HepG2 (cell line): ENCODE results near the gene TRMT112. TPM values are rescaled to one million over a fixed set of nuclear protein-coding genes. Genes with fewer than 3 reads are reported as not detected.

ENCODE experiments used
- EEA1 ChIP-seq: sonication (generic); formaldehyde crosslinking; IDR thresholded peaks from 2 replicates; pipeline ENCODE4 v1.5.1; 2020; ENCODE audit warnings: mild to moderate bottlenecking, missing genetic modification reagents, borderline replicate concordance
- ELF4 ChIP-seq: sonication (generic); formaldehyde crosslinking; IDR thresholded peaks from 2 replicates; pipeline ENCODE4 v1.5.0; 2020; ENCODE audit warnings: missing genetic modification reagents, mild to moderate bottlenecking, moderate library complexity, borderline replicate concordance
- ETS1 ChIP-seq: sonication (generic); formaldehyde crosslinking; IDR thresholded peaks from 2 replicates; pipeline ENCODE4 v1.4.0; 2020; ENCODE audit warnings: missing genetic modification reagents
- HNF1A ChIP-seq, 2 experiments: sonication (generic) in 1 of 2; formaldehyde crosslinking in 1 of 2; IDR thresholded peaks; 2 replicates each; pipeline versions ENCODE4 v1.4.0 to v1.6.1; 2016 to 2020; ENCODE audit warnings: borderline replicate concordance in 1 of 2, low read depth in 1 of 2, mild to moderate bottlenecking in 1 of 2, missing genetic modification reagents in 1 of 2
- MTF1 ChIP-seq: sonication (generic); formaldehyde crosslinking; IDR thresholded peaks from 2 replicates; pipeline ENCODE4 v1.5.0; 2020; ENCODE audit warnings: missing genetic modification reagents
- NFKB2 ChIP-seq: sonication (generic); formaldehyde crosslinking; IDR thresholded peaks from 2 replicates; pipeline ENCODE4 v1.4.0; 2020; ENCODE audit warnings: missing genetic modification reagents, borderline replicate concordance
- NR2C2 ChIP-seq: sonication (generic); formaldehyde crosslinking; IDR thresholded peaks from 2 replicates; pipeline ENCODE4 v1.4.0; 2020; ENCODE audit warnings: missing genetic modification reagents, mild to moderate bottlenecking, moderate library complexity, borderline replicate concordance
- POLR2AphosphoS2 ChIP-seq: IDR thresholded peaks from 2 replicates; pipeline ENCODE4 v1.6.1; 2011; ENCODE audit warnings: low read depth, low read length, improper control_type of control experiment
- SALL2 ChIP-seq: sonication (generic); formaldehyde crosslinking; IDR thresholded peaks from 2 replicates; pipeline ENCODE4 v1.8.1; 2023; ENCODE audit warnings: mild to moderate bottlenecking, missing genetic modification reagents, inconsistent platforms
- SMC3 ChIP-seq: IDR thresholded peaks from 2 replicates; pipeline ENCODE4 v1.6.1; 2011; ENCODE audit warnings: low read length, improper control_type of control experiment
- SYNCRIP ChIP-seq: fragments of 200-400 bp; formaldehyde crosslinking; IDR thresholded peaks from 2 replicates; pipeline ENCODE4 v1.6.1; 2018; ENCODE audit warnings: mild to moderate bottlenecking, low read depth, low read length; ENCODE audit not compliant: insufficient read depth
- ZBTB7B ChIP-seq: sonication (generic); formaldehyde crosslinking; IDR thresholded peaks from 2 replicates; pipeline ENCODE4 v1.4.0; 2020; ENCODE audit warnings: missing genetic modification reagents
- ZNF407 ChIP-seq: sonication (generic); formaldehyde crosslinking; IDR thresholded peaks from one replicate; pipeline ENCODE4 v1.5.1; 2020; ENCODE audit warnings: mild to moderate bottlenecking, missing genetic modification reagents; ENCODE audit errors: not compliant biosample characterization
- ZNF737 ChIP-seq: sonication (generic); formaldehyde crosslinking; IDR thresholded peaks from 2 replicates; pipeline ENCODE4 v1.5.0; 2020; ENCODE audit warnings: missing genetic modification reagents, mild to moderate bottlenecking, borderline replicate concordance
- polyA plus RNA-seq, 8 experiments: library from polyadenylated mRNA; depleted of rRNA in 3 of 8; stranded (reverse) in 7 of 8; unstranded in 1 of 8; fragments of >200 nt; fragmentation: Illumina TruSeq in 4 of 8; extraction: Trizol in 4 of 8; gene quantifications; 2 replicates each; pipeline versions ENCODE4 v1.2.1 to v1.2.3, GENCODE V29; 2011 to 2016; ENCODE audit warnings: low read depth in 4 of 8, missing spikeins in 1 of 8, mixed read lengths in 1 of 8; ENCODE audit not compliant: insufficient read depth in 1 of 8
- total RNA-seq, 5 experiments: library from RNA; depleted of rRNA; stranded (reverse); fragments of >200 nt; fragmentation: Illumina TruSeq; extraction: Trizol; gene quantifications; 2 replicates each; pipeline ENCODE4 v1.2.3, GENCODE V29; 2016; ENCODE audit warnings: low read depth in 1 of 5

The TRMT112 gene
- total and polyA plus RNA-seq, 2 of the 13 experiments (the other 11 are each of a cell fraction or from before 2014, with no cell fraction given), result 186 to 409 TPM

GRCh38 chr11:64284048-64284961 lies 33.1 kb downstream of the TRMT112 start, which contains the start of gene BAD (continued):
- TF ChIP-seq HNF1A (IDR thresholded peaks at IDR 0.05; ENCODE audit: low read depth) (no peak), HNF1A (CRISPR knock-in tag; IDR thresholded peaks at IDR 0.05; ENCODE audit: borderline replicate concordance) (no peak), SMC3 (no peak), ELF4 (CRISPR knock-in tag) (no peak), ZNF407 (CRISPR knock-in tag) (no peak), SALL2 (no peak), EEA1 (CRISPR knock-in tag) (no peak), ZNF737 (CRISPR knock-in tag) (no peak), MTF1 (CRISPR knock-in tag) (no peak), ETS1 (CRISPR knock-in tag) (no peak), SYNCRIP (no peak), ZBTB7B (CRISPR knock-in tag) (no peak), NR2C2 (CRISPR knock-in tag) (no peak), POLR2AphosphoS2 (no peak), NFKB2 (CRISPR knock-in tag) (no peak)
